ENCODE data around the gene RASAL2. TPM values are rescaled to one million over a fixed set of nuclear protein-coding genes. Genes with fewer than 3 reads are reported as not detected.

The RASAL2 gene
- total RNA-seq, 2 experiments from 2014 or later = not detected

GRCh38 chr1:178122283-178122682 lies 28.4 kb downstream of the RASAL2 start:
- POLR2A ChIA-PET = no interaction called here

GRCh38 chr1:178124115-178124514 lies 30.2 kb downstream of the RASAL2 start:
- Mint-ChIP-seq H3K27me3 (no peaks in the 10 kb centered on the region), H3K4me3 (no peak overlapping the region), H3K9me3 (peaks cover 3% of the 10 kb centered on the region), H3K4me1 (ENCODE audit: low read depth) (no peaks in the 10 kb centered on the region), H3K27ac (no peak overlapping the region), H3K36me3 (ENCODE audit: low read depth) (no peaks in the 10 kb centered on the region)
- no peak for TF ChIP-seq CTCF (IDR thresholded peaks at IDR 0.05)
- CTCF ChIA-PET = no interaction called here
- intact Hi-C loops (cut with micrococcal nuclease) = no loop called here
- POLR2A ChIA-PET = no interaction called here
- no peak for ATAC-seq
- DNase-seq = no peak

More at GRCh38 chr1:178122283-178122682, 28.4 kb downstream of the RASAL2 start:
- intact Hi-C loops (cut with micrococcal nuclease) = no loop called here
- H3K9me3 Mint-ChIP-seq = peaks cover 3% of the 10 kb centered on the region
- CTCF ChIA-PET = interaction anchor here (0.7 to 1.5 kb wide), 3 partner anchors 13 to 469 kb away, joined by 3 read pairs; no protein-coding TSS in a partner anchor
- no peaks in the 10 kb centered on the region for H3K36me3 Mint-ChIP-seq (ENCODE audit: low read depth)
- no peak overlapping the region for H3K4me3 Mint-ChIP-seq
- H3K27me3 Mint-ChIP-seq = no peaks in the 10 kb centered on the region
- no peak for ATAC-seq
- no peaks in the 10 kb centered on the region for H3K4me1 Mint-ChIP-seq (ENCODE audit: low read depth)
- no peak overlapping the region for H3K27ac Mint-ChIP-seq
- no peak for DNase-seq
- TF ChIP-seq CTCF (IDR thresholded peaks at IDR 0.05) = no peak

GRCh38 chr1:178126261-178126660 lies 32.4 kb downstream of the RASAL2 start:
- POLR2A ChIA-PET = no interaction called here
- DNase-seq (no peak), ATAC-seq (no peak)
- Mint-ChIP-seq H3K27me3 (no peaks in the 10 kb centered on the region), H3K4me1 (ENCODE audit: low read depth) (no peaks in the 10 kb centered on the region), H3K9me3 (no peaks in the 10 kb centered on the region), H3K4me3 (no peak overlapping the region), H3K27ac (no peak overlapping the region), H3K36me3 (ENCODE audit: low read depth) (no peaks in the 10 kb centered on the region)
- CTCF ChIA-PET = no interaction called here
- intact Hi-C loops (cut with micrococcal nuclease) = no loop called here
- no peak for TF ChIP-seq CTCF (IDR thresholded peaks at IDR 0.05)

GRCh38 chr1:178126741-178127185 lies 32.9 kb downstream of the RASAL2 start:
- ChIA-PET POLR2A (no interaction called here), CTCF (no interaction called here)
- Mint-ChIP-seq H3K27ac (no peak overlapping the region), H3K4me3 (no peak overlapping the region), H3K36me3 (ENCODE audit: low read depth) (no peaks in the 10 kb centered on the region), H3K27me3 (no peaks in the 10 kb centered on the region), H3K9me3 (no peaks in the 10 kb centered on the region), H3K4me1 (ENCODE audit: low read depth) (no peaks in the 10 kb centered on the region)
- TF ChIP-seq CTCF (IDR thresholded peaks at IDR 0.05) = no peak
- intact Hi-C loops (cut with micrococcal nuclease) = no loop called here
- DNase-seq (no peak), ATAC-seq (no peak)

GRCh38 chr1:178127482-178128191 lies 33.7 kb downstream of the RASAL2 start:
- Mint-ChIP-seq H3K27me3 (no peaks in the 10 kb centered on the region), H3K27ac (no peak overlapping the region), H3K36me3 (ENCODE audit: low read depth) (no peaks in the 10 kb centered on the region), H3K4me3 (no peak overlapping the region), H3K4me1 (ENCODE audit: low read depth) (no peaks in the 10 kb centered on the region), H3K9me3 (no peaks in the 10 kb centered on the region)
- ATAC-seq (no peak), DNase-seq (no peak)
- ChIA-PET CTCF (no interaction called here), POLR2A (no interaction called here)
- intact Hi-C loops (cut with micrococcal nuclease) = no loop called here
- no peak for TF ChIP-seq CTCF (IDR thresholded peaks at IDR 0.05)

Data from activated CD8-positive, alpha-beta T cell treated with anti-CD3 and anti-CD28 coated beads for 36 hours (primary cell).